HepG2 (cell line): ENCODE measurements around the gene ACBD5. TPM values are rescaled to one million over a fixed set of nuclear protein-coding genes. Genes with fewer than 3 reads are reported as not detected.

Experiments used
- ARID5B ChIP-seq: IDR thresholded peaks from 2 replicates; pipeline ENCODE4 v1.4.0; 2020; ENCODE audit warnings: mild to moderate bottlenecking, missing genetic modification reagents
- DNMT3B ChIP-seq: conservative IDR thresholded peaks from 2 replicates; pipeline ENCODE4 v1.6.1; 2016; ENCODE audit warnings: missing biosample characterization, control low read depth
- DPF2 ChIP-seq: sonication (generic); formaldehyde crosslinking; IDR thresholded peaks from 2 replicates; pipeline ENCODE4 v1.4.0; 2020; ENCODE audit warnings: mild to moderate bottlenecking, low read depth, missing genetic modification reagents, borderline replicate concordance
- JUND ChIP-seq: sonication (generic); formaldehyde crosslinking; IDR thresholded peaks from 2 replicates; pipeline ENCODE4 v1.8.0; 2022; ENCODE audit warnings: mild to moderate bottlenecking, missing genetic modification reagents
- KDM6A ChIP-seq: IDR thresholded peaks from 2 replicates; pipeline ENCODE4 v1.6.1; 2016; ENCODE audit warnings: low read depth
- KLF16 ChIP-seq, 2 experiments: sonication (generic) in 1 of 2; formaldehyde crosslinking in 1 of 2; IDR thresholded peaks; 2 replicates each; pipeline versions ENCODE4 v1.6.1 to v1.8.0; 2016 to 2023; ENCODE audit warnings: missing genetic modification reagents in 2 of 2, missing compliant biosample characterization in 1 of 2
- NR3C1 ChIP-seq: sonication (generic); formaldehyde crosslinking; IDR thresholded peaks from 2 replicates; pipeline ENCODE4 v1.4.0; 2020; ENCODE audit warnings: missing genetic modification reagents
- ONECUT2 ChIP-seq: sonication (generic); formaldehyde crosslinking; IDR thresholded peaks from 2 replicates; pipeline ENCODE4 v1.4.0; 2020; ENCODE audit warnings: missing genetic modification reagents
- PHB2 ChIP-seq: fragments of 450-650 bp; IDR thresholded peaks from 2 replicates; pipeline ENCODE4 v1.6.1; 2018; ENCODE audit not compliant: partially characterized antibody
- RCOR2 ChIP-seq: IDR thresholded peaks from 2 replicates; pipeline ENCODE4 v1.6.1; 2016; ENCODE audit warnings: missing biosample characterization, missing genetic modification reagents
- SOX13 ChIP-seq, 3 experiments: fragments of 450-650 bp in 1 of 3; sonication (generic) in 1 of 3; formaldehyde crosslinking in 1 of 3; IDR thresholded peaks in 2 of 3; conservative IDR thresholded peaks in 1 of 3; 2 replicates each; pipeline versions ENCODE4 v1.5.0 to v1.6.1; 2016 to 2020; ENCODE audit warnings: antibody characterized with exemption in 1 of 3, mild to moderate bottlenecking in 1 of 3, missing compliant biosample characterization in 1 of 3, missing genetic modification reagents in 1 of 3, moderate library complexity in 1 of 3
- ZNF235 ChIP-seq: sonication (generic); formaldehyde crosslinking; IDR thresholded peaks from 2 replicates; pipeline ENCODE4 v1.8.1; 2023; ENCODE audit warnings: mild to moderate bottlenecking, missing genetic modification reagents, borderline replicate concordance
- ZNF256 ChIP-seq: sonication (generic); formaldehyde crosslinking; conservative IDR thresholded peaks from 2 replicates; pipeline ENCODE4 v1.4.0; 2020; ENCODE audit warnings: missing genetic modification reagents
- ZNF263 ChIP-seq: sonication (generic); formaldehyde crosslinking; IDR thresholded peaks from 2 replicates; pipeline ENCODE4 v1.4.0; 2020; ENCODE audit warnings: missing genetic modification reagents
- ZNF282 ChIP-seq: fragments of 450-650 bp; IDR thresholded peaks from 2 replicates; pipeline ENCODE4 v1.6.1; 2018; ENCODE audit not compliant: partially characterized antibody
- ZNF709 ChIP-seq: sonication (generic); formaldehyde crosslinking; IDR thresholded peaks from 2 replicates; pipeline ENCODE4 v1.5.0; 2020; ENCODE audit warnings: mild to moderate bottlenecking, missing genetic modification reagents
- polyA plus RNA-seq, 8 experiments: library from polyadenylated mRNA; depleted of rRNA in 3 of 8; stranded (reverse) in 7 of 8; unstranded in 1 of 8; fragments of >200 nt; fragmentation: Illumina TruSeq in 4 of 8; extraction: Trizol in 4 of 8; gene quantifications; 2 replicates each; pipeline versions ENCODE4 v1.2.1 to v1.2.3, GENCODE V29; 2011 to 2016; ENCODE audit warnings: low read depth in 4 of 8, missing spikeins in 1 of 8, mixed read lengths in 1 of 8; ENCODE audit not compliant: insufficient read depth in 1 of 8
- total RNA-seq, 5 experiments: library from RNA; depleted of rRNA; stranded (reverse); fragments of >200 nt; fragmentation: Illumina TruSeq; extraction: Trizol; gene quantifications; 2 replicates each; pipeline ENCODE4 v1.2.3, GENCODE V29; 2016; ENCODE audit warnings: low read depth in 1 of 5
- TF ChIP-seq, protein P1 (sequence below): sonication (generic); formaldehyde crosslinking; IDR thresholded peaks from 2 replicates; pipeline ENCODE4 v1.9.0; 2021; ENCODE audit warnings: mild to moderate bottlenecking, missing genetic modification reagents
- TF ChIP-seq, protein P2 (sequence below): sonication (generic); formaldehyde crosslinking; IDR thresholded peaks from 2 replicates; pipeline ENCODE4 v1.4.0; 2020; ENCODE audit warnings: mild to moderate bottlenecking, missing genetic modification reagents

Gene ACBD5
- total and polyA plus RNA-seq, 2 of the 13 experiments (the other 11 are each of a cell fraction or from before 2014, with no cell fraction given), result 10.3 to 14.8 TPM

GRCh38 chr10:27242951-27243551 is 2.5 kb upstream of the ACBD5 start (continued):
- TF ChIP-seq, protein P1, sequence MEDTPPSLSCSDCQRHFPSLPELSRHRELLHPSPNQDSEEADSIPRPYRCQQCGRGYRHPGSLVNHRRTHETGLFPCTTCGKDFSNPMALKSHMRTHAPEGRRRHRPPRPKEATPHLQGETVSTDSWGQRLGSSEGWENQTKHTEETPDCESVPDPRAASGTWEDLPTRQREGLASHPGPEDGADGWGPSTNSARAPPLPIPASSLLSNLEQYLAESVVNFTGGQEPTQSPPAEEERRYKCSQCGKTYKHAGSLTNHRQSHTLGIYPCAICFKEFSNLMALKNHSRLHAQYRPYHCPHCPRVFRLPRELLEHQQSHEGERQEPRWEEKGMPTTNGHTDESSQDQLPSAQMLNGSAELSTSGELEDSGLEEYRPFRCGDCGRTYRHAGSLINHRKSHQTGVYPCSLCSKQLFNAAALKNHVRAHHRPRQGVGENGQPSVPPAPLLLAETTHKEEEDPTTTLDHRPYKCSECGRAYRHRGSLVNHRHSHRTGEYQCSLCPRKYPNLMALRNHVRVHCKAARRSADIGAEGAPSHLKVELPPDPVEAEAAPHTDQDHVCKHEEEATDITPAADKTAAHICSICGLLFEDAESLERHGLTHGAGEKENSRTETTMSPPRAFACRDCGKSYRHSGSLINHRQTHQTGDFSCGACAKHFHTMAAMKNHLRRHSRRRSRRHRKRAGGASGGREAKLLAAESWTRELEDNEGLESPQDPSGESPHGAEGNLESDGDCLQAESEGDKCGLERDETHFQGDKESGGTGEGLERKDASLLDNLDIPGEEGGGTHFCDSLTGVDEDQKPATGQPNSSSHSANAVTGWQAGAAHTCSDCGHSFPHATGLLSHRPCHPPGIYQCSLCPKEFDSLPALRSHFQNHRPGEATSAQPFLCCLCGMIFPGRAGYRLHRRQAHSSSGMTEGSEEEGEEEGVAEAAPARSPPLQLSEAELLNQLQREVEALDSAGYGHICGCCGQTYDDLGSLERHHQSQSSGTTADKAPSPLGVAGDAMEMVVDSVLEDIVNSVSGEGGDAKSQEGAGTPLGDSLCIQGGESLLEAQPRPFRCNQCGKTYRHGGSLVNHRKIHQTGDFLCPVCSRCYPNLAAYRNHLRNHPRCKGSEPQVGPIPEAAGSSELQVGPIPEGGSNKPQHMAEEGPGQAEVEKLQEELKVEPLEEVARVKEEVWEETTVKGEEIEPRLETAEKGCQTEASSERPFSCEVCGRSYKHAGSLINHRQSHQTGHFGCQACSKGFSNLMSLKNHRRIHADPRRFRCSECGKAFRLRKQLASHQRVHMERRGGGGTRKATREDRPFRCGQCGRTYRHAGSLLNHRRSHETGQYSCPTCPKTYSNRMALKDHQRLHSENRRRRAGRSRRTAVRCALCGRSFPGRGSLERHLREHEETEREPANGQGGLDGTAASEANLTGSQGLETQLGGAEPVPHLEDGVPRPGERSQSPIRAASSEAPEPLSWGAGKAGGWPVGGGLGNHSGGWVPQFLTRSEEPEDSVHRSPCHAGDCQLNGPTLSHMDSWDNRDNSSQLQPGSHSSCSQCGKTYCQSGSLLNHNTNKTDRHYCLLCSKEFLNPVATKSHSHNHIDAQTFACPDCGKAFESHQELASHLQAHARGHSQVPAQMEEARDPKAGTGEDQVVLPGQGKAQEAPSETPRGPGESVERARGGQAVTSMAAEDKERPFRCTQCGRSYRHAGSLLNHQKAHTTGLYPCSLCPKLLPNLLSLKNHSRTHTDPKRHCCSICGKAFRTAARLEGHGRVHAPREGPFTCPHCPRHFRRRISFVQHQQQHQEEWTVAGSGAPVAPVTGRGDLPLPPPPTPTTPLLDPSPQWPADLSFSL, result peak; percentile 75
- TF ChIP-seq JUND, result no peak
- TF ChIP-seq KDM6A, result no peak
- TF ChIP-seq DPF2 (CRISPR knock-in tag), result no peak
- TF ChIP-seq SOX13 (IDR thresholded peaks at IDR 0.05), result no peak
- no peak for TF ChIP-seq SOX13 (CRISPR knock-in tag; conservative IDR thresholded peaks at IDR 0.05 in 1 of 2, IDR thresholded peaks at IDR 0.05 in 1 of 2)
- 0 out of 2 replicates have a peak, but pooled peaks have one; percentile 27 for TF ChIP-seq ONECUT2 (CRISPR knock-in tag)
- TF ChIP-seq RCOR2, result no peak
- peak in 1 of 2 experiments; percentile 44; a peak in 1 of 4 replicates for TF ChIP-seq KLF16 (CRISPR knock-in tag; IDR thresholded peaks at IDR 0.05)
- TF ChIP-seq, protein P2, sequence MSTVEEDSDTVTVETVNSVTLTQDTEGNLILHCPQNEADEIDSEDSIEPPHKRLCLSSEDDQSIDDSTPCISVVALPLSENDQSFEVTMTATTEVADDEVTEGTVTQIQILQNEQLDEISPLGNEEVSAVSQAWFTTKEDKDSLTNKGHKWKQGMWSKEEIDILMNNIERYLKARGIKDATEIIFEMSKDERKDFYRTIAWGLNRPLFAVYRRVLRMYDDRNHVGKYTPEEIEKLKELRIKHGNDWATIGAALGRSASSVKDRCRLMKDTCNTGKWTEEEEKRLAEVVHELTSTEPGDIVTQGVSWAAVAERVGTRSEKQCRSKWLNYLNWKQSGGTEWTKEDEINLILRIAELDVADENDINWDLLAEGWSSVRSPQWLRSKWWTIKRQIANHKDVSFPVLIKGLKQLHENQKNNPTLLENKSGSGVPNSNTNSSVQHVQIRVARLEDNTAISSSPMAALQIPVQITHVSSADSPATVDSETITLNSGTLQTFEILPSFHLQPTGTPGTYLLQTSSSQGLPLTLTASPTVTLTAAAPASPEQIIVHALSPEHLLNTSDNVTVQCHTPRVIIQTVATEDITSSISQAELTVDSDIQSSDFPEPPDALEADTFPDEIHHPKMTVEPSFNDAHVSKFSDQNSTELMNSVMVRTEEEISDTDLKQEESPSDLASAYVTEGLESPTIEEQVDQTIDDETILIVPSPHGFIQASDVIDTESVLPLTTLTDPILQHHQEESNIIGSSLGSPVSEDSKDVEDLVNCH (CRISPR knock-in tag), result no peak
- 0 out of 2 replicates have a peak, but pooled peaks have one; percentile 51 for TF ChIP-seq DNMT3B (CRISPR knock-in tag)
- no peak for TF ChIP-seq ZNF263 (CRISPR knock-in tag)
- TF ChIP-seq ARID5B, result no peak
- no peak for TF ChIP-seq ZNF235 (CRISPR knock-in tag)
- 0 out of 2 replicates have a peak, but pooled peaks have one; percentile 46 for TF ChIP-seq ZNF709
- TF ChIP-seq NR3C1 (CRISPR knock-in tag), result no peak
- TF ChIP-seq ZNF282, result no peak
- no peak for TF ChIP-seq ZNF256 (CRISPR knock-in tag)
- no peak for TF ChIP-seq PHB2
